ENCODE measurements around the gene SFMBT1. TPM values are rescaled to one million over a fixed set of nuclear protein-coding genes. Genes with fewer than 3 reads are reported as not detected.

The SFMBT1 gene
- total and polyA plus RNA-seq, 2 of the 8 experiments (the other 6 are each of a cell fraction or from before 2014, with no cell fraction given) = 8.1 to 16.8 TPM

DNA sequence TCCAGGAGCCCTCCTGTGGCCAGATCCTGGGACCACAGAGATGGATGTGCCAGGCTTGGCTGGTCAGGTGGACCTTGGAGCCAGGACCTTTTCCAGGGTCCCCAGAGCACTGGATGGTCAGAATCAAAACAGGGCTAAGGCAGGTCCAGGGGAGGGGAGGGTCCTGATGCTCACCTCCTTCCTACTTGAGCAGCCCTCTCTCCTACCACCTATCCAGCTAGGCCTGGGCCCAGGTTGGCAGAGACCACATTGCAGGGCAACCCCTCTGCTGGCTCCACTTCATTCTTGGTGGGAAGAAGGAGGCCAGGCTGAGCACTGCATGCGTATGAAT is 28.5 kb upstream of the SFMBT1 start:
- no peak overlapping the region for H3K18ac ChIP-seq (ENCODE audit: extremely low read depth, low read length)
- H2BK5ac ChIP-seq (ENCODE audit: low read depth, low read length) = no peak overlapping the region
- H3K14ac ChIP-seq (ENCODE audit: insufficient read length) = no peak overlapping the region
- FAIRE-seq = no peak
- no peak overlapping the region for H2BK15ac ChIP-seq (ENCODE audit: low read length)
- H2BK120ac ChIP-seq (replicated peaks; ENCODE audit: low read depth, low read length) = no peak overlapping the region
- H2BK12ac ChIP-seq (ENCODE audit: low read depth, low read length) = peak overlapping the region; percentile 50; the same call in 1 of the 2 replicates
- no peaks in the 10 kb centered on the region for H4K20me1 ChIP-seq (replicated peaks in 1 of 2; ENCODE audit: control insufficient read depth in 1 of 2, insufficient read depth in 2 of 2, low read length in 2 of 2)
- H3K27ac ChIP-seq (ENCODE audit: low read depth, low read length) = no peak overlapping the region
- no peak overlapping the region for H3K4ac ChIP-seq (replicated peaks; ENCODE audit: insufficient read length, low read depth, low read length)
- H4K5ac ChIP-seq (ENCODE audit: insufficient read length, low read depth, low read length) = no peak overlapping the region
- H3K27me3 ChIP-seq (replicated peaks in 1 of 4; ENCODE audit: control insufficient read depth in 3 of 4, extremely low read depth in 1 of 4, insufficient read depth in 3 of 4, low read length in 3 of 4) = no peaks in the 10 kb centered on the region; a peak in 2 of 7 replicates
- H3K4me2 ChIP-seq (ENCODE audit: insufficient read depth in 1 of 2, low read depth in 2 of 2, low read length in 2 of 2) = no peak overlapping the region
- no peak overlapping the region for H4K8ac ChIP-seq (ENCODE audit: extremely low read depth, insufficient read depth, low read length)
- no peak overlapping the region; a peak in 1 of 7 replicates for H3K9ac ChIP-seq (replicated peaks in 1 of 4; ENCODE audit: extremely low read depth in 1 of 4, low read depth in 3 of 4, low read length in 3 of 4)
- H3K56ac ChIP-seq (replicated peaks; ENCODE audit: insufficient read length, low read depth, low read length) = no peak overlapping the region
- no peaks in the 10 kb centered on the region for H3K36me3 ChIP-seq (ENCODE audit: control insufficient read depth in 2 of 4, insufficient read depth in 4 of 4, low read length in 3 of 4)
- POLR2A ChIA-PET (ENCODE audit: partially characterized antibody) = interaction anchor here (1.0 kb wide), 1 partner anchor 9 kb away, joined by 3 read pairs; no protein-coding TSS in a partner anchor
- H3K79me2 ChIP-seq (ENCODE audit: control insufficient read depth in 1 of 2, insufficient read depth in 2 of 2, low read length in 2 of 2) = no peaks in the 10 kb centered on the region
- H4K91ac ChIP-seq (replicated peaks; ENCODE audit: insufficient read length, low read length) = peak overlapping the region; percentile 31
- CTCF ChIA-PET (ENCODE audit: partially characterized antibody) = interaction anchor here (1.1 to 1.9 kb wide), 8 partner anchors 25 to 253 kb away, joined by 3 to 8 read pairs (median 4); no protein-coding TSS in a partner anchor
- no peak overlapping the region for H2AK5ac ChIP-seq (ENCODE audit: low read depth, low read length)
- no peaks in the 10 kb centered on the region for H3K79me1 ChIP-seq (ENCODE audit: low read depth, low read length)
- WGBS, 2 experiments (ENCODE audit: extremely low coverage in 1 of 2, insufficient coverage in 1 of 2, insufficient read length in 1 of 2, insufficient replicate concordance in 2 of 2, low coverage in 1 of 2, low lambda C conversion rate in 2 of 2, missing lambda C conversion rate in 1 of 2) = 100% methylated on average over 1 of the region's 1 CpG; no CpG with 5 or more reads in 1 of the 2 experiments
- no peak for DNase-seq (ENCODE audit: low read depth in 1 of 2, low spot score in 2 of 2)
- H3K9me3 ChIP-seq (ENCODE audit: insufficient read depth in 2 of 2, low read depth in 1 of 2, low read length in 1 of 2) = no peaks in the 10 kb centered on the region
- no peak overlapping the region for H2AFZ ChIP-seq (ENCODE audit: low read length)
- peaks cover 6% of the 10 kb centered on the region; the same call in 1 of the 2 replicates for H3K23me2 ChIP-seq (ENCODE audit: low read depth, low read length)
- no peak overlapping the region for H3K4me3 ChIP-seq (ENCODE audit: extremely low read depth in 1 of 4, insufficient read depth in 2 of 4, low read depth in 3 of 4, low read length in 4 of 4)
- peaks cover 0 to 15% (median 9%) of the 10 kb centered on the region in 4 experiments; a peak in 6 of 7 replicates for H3K4me1 ChIP-seq (replicated peaks in 1 of 4; ENCODE audit: control insufficient read depth in 3 of 4, insufficient read depth in 4 of 4, low read length in 3 of 4)
- H3K23ac ChIP-seq (ENCODE audit: insufficient read length) = no peak overlapping the region
- H2BK20ac ChIP-seq (ENCODE audit: low read length) = no peak overlapping the region
- TF ChIP-seq BRCA1 (IDR thresholded peaks at IDR 0.05; ENCODE audit: low read depth, low read length) = no peak
- no peak for TF ChIP-seq SIRT6 (IDR thresholded peaks at IDR 0.05; ENCODE audit: low read length)
- no peak for TF ChIP-seq PHF8 (conservative IDR thresholded peaks at IDR 0.05; ENCODE audit: low read depth, low read length)
- TF ChIP-seq CHD1 (IDR thresholded peaks at IDR 0.05; ENCODE audit: low read depth, low read length) = no peak
- TF ChIP-seq, protein P1, sequence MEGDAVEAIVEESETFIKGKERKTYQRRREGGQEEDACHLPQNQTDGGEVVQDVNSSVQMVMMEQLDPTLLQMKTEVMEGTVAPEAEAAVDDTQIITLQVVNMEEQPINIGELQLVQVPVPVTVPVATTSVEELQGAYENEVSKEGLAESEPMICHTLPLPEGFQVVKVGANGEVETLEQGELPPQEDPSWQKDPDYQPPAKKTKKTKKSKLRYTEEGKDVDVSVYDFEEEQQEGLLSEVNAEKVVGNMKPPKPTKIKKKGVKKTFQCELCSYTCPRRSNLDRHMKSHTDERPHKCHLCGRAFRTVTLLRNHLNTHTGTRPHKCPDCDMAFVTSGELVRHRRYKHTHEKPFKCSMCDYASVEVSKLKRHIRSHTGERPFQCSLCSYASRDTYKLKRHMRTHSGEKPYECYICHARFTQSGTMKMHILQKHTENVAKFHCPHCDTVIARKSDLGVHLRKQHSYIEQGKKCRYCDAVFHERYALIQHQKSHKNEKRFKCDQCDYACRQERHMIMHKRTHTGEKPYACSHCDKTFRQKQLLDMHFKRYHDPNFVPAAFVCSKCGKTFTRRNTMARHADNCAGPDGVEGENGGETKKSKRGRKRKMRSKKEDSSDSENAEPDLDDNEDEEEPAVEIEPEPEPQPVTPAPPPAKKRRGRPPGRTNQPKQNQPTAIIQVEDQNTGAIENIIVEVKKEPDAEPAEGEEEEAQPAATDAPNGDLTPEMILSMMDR (IDR thresholded peaks at IDR 0.05; ENCODE audit: control extremely low read depth in 1 of 3, insufficient read depth in 1 of 3, low read depth in 1 of 3, low read length in 3 of 3) = no peak
- TF ChIP-seq HDAC6 (IDR thresholded peaks at IDR 0.05; ENCODE audit: low read depth, low read length) = no peak
- no peak for TF ChIP-seq JUND (IDR thresholded peaks at IDR 0.05; ENCODE audit: low read length)
- TF ChIP-seq FOSL1 (IDR thresholded peaks at IDR 0.05; ENCODE audit: insufficient read depth, low read depth, low read length) = no peak
- no peak for TF ChIP-seq ZNF274 (IDR thresholded peaks at IDR 0.05; ENCODE audit: borderline replicate concordance, extremely low read depth, low read length)
- no peak for TF ChIP-seq TEAD4 (IDR thresholded peaks at IDR 0.05; ENCODE audit: low read depth, low read length)
- TF ChIP-seq SIX5 (IDR thresholded peaks at IDR 0.05; ENCODE audit: low read depth, low read length) = no peak
- no peak for TF ChIP-seq HDAC2 (IDR thresholded peaks at IDR 0.05; ENCODE audit: borderline replicate concordance in 1 of 2, low read depth in 2 of 2, low read length in 2 of 2)
